HCT116 (cell line): ENCODE results near the gene MYO7A. TPM values are rescaled to one million over a fixed set of nuclear protein-coding genes. Genes with fewer than 3 reads are reported as not detected.

ENCODE experiments used
- total RNA-seq: library from RNA; stranded (reverse); gene quantifications from one replicate; pipeline ENCODE4 v1.2.1, GENCODE V29; 2021; ENCODE audit not compliant: unreplicated experiment

MYO7A gene
- total RNA-seq, 1 experiment from 2014 or later: 1.8 TPM

Other genes with a start within 250 kb of the MYO7A start
- not detected for gene B3GNT6, start 93.8 kb upstream of the MYO7A start, total RNA-seq
- gene CAPN5, start 61.3 kb upstream of the MYO7A start, total RNA-seq: 8.6 TPM
- gene OMP, start 25.4 kb upstream of the MYO7A start, total RNA-seq: not detected
- gene GDPD4, start 173.4 kb downstream of the MYO7A start, total RNA-seq: not detected